Measurements from ENCODE around the gene ZNF135. TPM values are rescaled to one million over a fixed set of nuclear protein-coding genes. Genes with fewer than 3 reads are reported as not detected.

Gene ZNF135
- total and polyA plus RNA-seq, 2 donors (not counting 3 experiments of a cell fraction or from before 2014, with no cell fraction given) = 1.2 to 1.5 TPM

DNA sequence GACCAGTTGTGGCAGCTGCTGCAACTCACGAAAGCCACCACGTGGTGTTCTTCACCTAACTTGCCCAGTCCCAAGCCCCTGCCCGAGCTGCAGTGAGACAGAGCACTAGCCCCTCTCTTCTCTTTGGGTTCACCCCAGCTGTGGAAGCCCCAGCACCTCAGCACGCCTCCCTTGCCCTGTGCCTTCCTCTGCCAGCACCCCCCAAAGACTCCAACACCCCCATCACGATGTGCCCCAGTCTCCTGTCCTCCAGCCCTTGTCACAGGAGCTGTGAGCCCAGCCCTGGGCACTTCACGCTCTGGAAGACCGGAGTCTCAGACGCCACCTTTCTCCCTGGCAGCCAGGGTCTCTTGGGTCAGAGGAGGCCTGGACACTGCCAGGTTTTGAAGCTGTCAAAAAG is 2.2 kb upstream of the ZNF135 start:
- H3K9me3 ChIP-seq (replicated peaks; ENCODE audit: control insufficient read depth, insufficient read depth, low read length) = peaks cover under 1% of the 10 kb centered on the region
- dilution Hi-C loops (cut with MboI; ENCODE audit: extremely low pct_ligation_motif_present, low sequenced_read_pairs) = no loop called here
- no peaks in the 10 kb centered on the region for H3K79me2 ChIP-seq (ENCODE audit: control insufficient read depth, insufficient read depth, low read length)
- H4K20me1 ChIP-seq (replicated peaks; ENCODE audit: control insufficient read depth, extremely low read depth, insufficient read depth, low read length) = no peaks in the 10 kb centered on the region
- H3K9ac ChIP-seq (replicated peaks; ENCODE audit: extremely low read depth, insufficient read depth, low read length) = no peak overlapping the region
- TF ChIP-seq, protein P1, sequence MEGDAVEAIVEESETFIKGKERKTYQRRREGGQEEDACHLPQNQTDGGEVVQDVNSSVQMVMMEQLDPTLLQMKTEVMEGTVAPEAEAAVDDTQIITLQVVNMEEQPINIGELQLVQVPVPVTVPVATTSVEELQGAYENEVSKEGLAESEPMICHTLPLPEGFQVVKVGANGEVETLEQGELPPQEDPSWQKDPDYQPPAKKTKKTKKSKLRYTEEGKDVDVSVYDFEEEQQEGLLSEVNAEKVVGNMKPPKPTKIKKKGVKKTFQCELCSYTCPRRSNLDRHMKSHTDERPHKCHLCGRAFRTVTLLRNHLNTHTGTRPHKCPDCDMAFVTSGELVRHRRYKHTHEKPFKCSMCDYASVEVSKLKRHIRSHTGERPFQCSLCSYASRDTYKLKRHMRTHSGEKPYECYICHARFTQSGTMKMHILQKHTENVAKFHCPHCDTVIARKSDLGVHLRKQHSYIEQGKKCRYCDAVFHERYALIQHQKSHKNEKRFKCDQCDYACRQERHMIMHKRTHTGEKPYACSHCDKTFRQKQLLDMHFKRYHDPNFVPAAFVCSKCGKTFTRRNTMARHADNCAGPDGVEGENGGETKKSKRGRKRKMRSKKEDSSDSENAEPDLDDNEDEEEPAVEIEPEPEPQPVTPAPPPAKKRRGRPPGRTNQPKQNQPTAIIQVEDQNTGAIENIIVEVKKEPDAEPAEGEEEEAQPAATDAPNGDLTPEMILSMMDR (IDR thresholded peaks at IDR 0.05; ENCODE audit: extremely low read depth in 1 of 2, insufficient read depth in 1 of 2, low read depth in 1 of 2, low read length in 2 of 2) = no peak
- no peak for TF ChIP-seq JUN (IDR thresholded peaks at IDR 0.05; ENCODE audit: borderline replicate concordance, insufficient read depth, insufficient read length, low read depth)
- TF ChIP-seq MAX (IDR thresholded peaks at IDR 0.05; ENCODE audit: insufficient read depth, insufficient read length) = no peak
- no peak for TF ChIP-seq EZH2 (IDR thresholded peaks at IDR 0.05; ENCODE audit: borderline replicate concordance, low read depth, low read length, severe bottlenecking)
- no peak for TF ChIP-seq POLR2A (IDR thresholded peaks at IDR 0.05; ENCODE audit: low read depth, low read length)
- BruUV-seq (replicated peaks) = no TSS peak
- CTCF ChIA-PET = no interaction called here
- no peaks in the 10 kb centered on the region for H3K4me1 ChIP-seq (ENCODE audit: control insufficient read depth, extremely low read depth, insufficient read depth, low read length)
- no peaks in the 10 kb centered on the region for H3K36me3 ChIP-seq (ENCODE audit: control insufficient read depth in 2 of 2, extremely low read depth in 1 of 2, insufficient read depth in 2 of 2, low read length in 2 of 2)
- H3K4me2 ChIP-seq (ENCODE audit: insufficient read depth, low read length) = no peak overlapping the region
- H3K4me3 ChIP-seq (replicated peaks in 1 of 3; ENCODE audit: insufficient read depth in 1 of 3, low read depth in 1 of 3, low read length in 3 of 3) = no peak overlapping the region
- no peaks in the 10 kb centered on the region for H3K9me1 ChIP-seq (replicated peaks; ENCODE audit: control insufficient read depth, extremely low read depth, insufficient read depth, low read length)
- DNase-seq (ENCODE audit: low read depth, low spot score) (no peak), FAIRE-seq (no peak)
- intact Hi-C loops (cut with micrococcal nuclease) = no loop called here
- H3K27me3 ChIP-seq (ENCODE audit: control insufficient read depth in 2 of 2, insufficient read depth in 2 of 2, low read length in 2 of 2) = no peaks in the 10 kb centered on the region
- POLR2A ChIA-PET = no interaction called here
- H3K27ac ChIP-seq (ENCODE audit: insufficient read depth, low read depth, low read length) = no peak overlapping the region
- no peak overlapping the region for H2AFZ ChIP-seq (ENCODE audit: low read depth, low read length)

DNA sequence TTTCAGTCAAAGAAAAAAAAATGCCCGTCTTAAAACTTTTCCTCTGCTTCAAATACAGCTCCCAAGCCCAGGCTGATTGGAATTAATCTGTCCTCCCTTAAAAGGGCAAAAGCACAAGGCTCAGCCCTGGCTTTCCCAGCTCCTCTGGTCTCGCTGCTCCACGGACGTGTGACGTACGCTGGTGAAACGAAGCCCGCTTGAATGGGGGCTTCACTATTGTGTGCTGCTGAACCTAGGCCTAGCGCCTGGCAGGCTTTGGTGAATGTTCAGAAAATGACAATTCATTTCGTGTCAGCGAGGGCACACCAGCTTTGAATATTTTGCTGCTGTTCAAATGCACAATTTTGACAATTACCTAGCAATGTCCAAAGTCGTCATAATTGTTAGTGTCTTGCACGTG is 615 bp upstream of the ZNF135 start:
- H3K27ac ChIP-seq (ENCODE audit: insufficient read depth, low read depth, low read length) = no peak overlapping the region
- CTCF ChIA-PET = no interaction called here
- intact Hi-C loops (cut with micrococcal nuclease) (no loop called here), dilution Hi-C loops (cut with MboI; ENCODE audit: extremely low pct_ligation_motif_present, low sequenced_read_pairs) (no loop called here)
- no peaks in the 10 kb centered on the region for H3K27me3 ChIP-seq (ENCODE audit: control insufficient read depth in 2 of 2, insufficient read depth in 2 of 2, low read length in 2 of 2)
- TF ChIP-seq MYC (IDR thresholded peaks at IDR 0.05; ENCODE audit: low read depth, low read length) (no peak), EZH2 (IDR thresholded peaks at IDR 0.05; ENCODE audit: borderline replicate concordance, low read depth, low read length, severe bottlenecking) (no peak), POLR2A (IDR thresholded peaks at IDR 0.05; ENCODE audit: low read depth, low read length) (no peak), FOS (IDR thresholded peaks at IDR 0.05; ENCODE audit: borderline replicate concordance, insufficient read depth, low read length) (no peak), POLR2AphosphoS5 (IDR thresholded peaks at IDR 0.05; ENCODE audit: insufficient read depth, low read depth, low read length) (no peak), JUN (IDR thresholded peaks at IDR 0.05; ENCODE audit: borderline replicate concordance, insufficient read depth, insufficient read length, low read depth) (no peak), MAX (IDR thresholded peaks at IDR 0.05; ENCODE audit: insufficient read depth, insufficient read length) (no peak), GATA2 (IDR thresholded peaks at IDR 0.05; ENCODE audit: insufficient read depth, insufficient read length, low read depth, low read length) (no peak)
- TF ChIP-seq, protein P1 (IDR thresholded peaks at IDR 0.05; ENCODE audit: extremely low read depth in 1 of 2, insufficient read depth in 1 of 2, low read depth in 1 of 2, low read length in 2 of 2) = no peak
- H3K4me1 ChIP-seq (ENCODE audit: control insufficient read depth, extremely low read depth, insufficient read depth, low read length) = no peaks in the 10 kb centered on the region
- no peak for DNase-seq (ENCODE audit: low read depth, low spot score)
- no peaks in the 10 kb centered on the region for H3K36me3 ChIP-seq (ENCODE audit: control insufficient read depth in 2 of 2, extremely low read depth in 1 of 2, insufficient read depth in 2 of 2, low read length in 2 of 2)
- no peak overlapping the region for H3K4me3 ChIP-seq (replicated peaks in 1 of 3; ENCODE audit: insufficient read depth in 1 of 3, low read depth in 1 of 3, low read length in 3 of 3)
- no peak overlapping the region for H2AFZ ChIP-seq (ENCODE audit: low read depth, low read length)
- BruUV-seq (replicated peaks) = no TSS peak
- no peaks in the 10 kb centered on the region for H3K9me3 ChIP-seq (replicated peaks; ENCODE audit: control insufficient read depth, insufficient read depth, low read length)
- H3K4me2 ChIP-seq (ENCODE audit: insufficient read depth, low read length) = no peak overlapping the region
- H3K9ac ChIP-seq (replicated peaks; ENCODE audit: extremely low read depth, insufficient read depth, low read length) = no peak overlapping the region
- no peak for FAIRE-seq
- no peaks in the 10 kb centered on the region for H3K79me2 ChIP-seq (ENCODE audit: control insufficient read depth, insufficient read depth, low read length)
- no peaks in the 10 kb centered on the region for H4K20me1 ChIP-seq (replicated peaks; ENCODE audit: control insufficient read depth, extremely low read depth, insufficient read depth, low read length)
- no peaks in the 10 kb centered on the region for H3K9me1 ChIP-seq (replicated peaks; ENCODE audit: control insufficient read depth, extremely low read depth, insufficient read depth, low read length)
- POLR2A ChIA-PET = interaction anchor here (0.6 kb wide), 1 partner anchor 426 kb away, joined by 4 read pairs; no protein-coding TSS in a partner anchor
